GM19043 (cell line): ENCODE data around the gene IL17RE.
A peak's percentile ranks its signal among the peaks of the same experiment; 100 is the strongest.

ENCODE experiments used
- ATAC-seq: cut with Tn5 transposase; IDR thresholded peaks from one replicate; pipeline ENCODE4 v1.9.1; 2021; ENCODE audit warnings: low read depth; ENCODE audit not compliant: unreplicated experiment

Gene IL17RE

GRCh38 chr3:9949115-9949514, 46.5 kb downstream of the IL17RE start:
- ATAC-seq: no peak

GRCh38 chr3:9949626-9950025, 47.0 kb downstream of the IL17RE start:
- ATAC-seq: no peak

- ATAC-seq: no peak
Observed at GRCh38 chr3:9951126-9951525, 48.5 kb downstream of the IL17RE start.

DNA sequence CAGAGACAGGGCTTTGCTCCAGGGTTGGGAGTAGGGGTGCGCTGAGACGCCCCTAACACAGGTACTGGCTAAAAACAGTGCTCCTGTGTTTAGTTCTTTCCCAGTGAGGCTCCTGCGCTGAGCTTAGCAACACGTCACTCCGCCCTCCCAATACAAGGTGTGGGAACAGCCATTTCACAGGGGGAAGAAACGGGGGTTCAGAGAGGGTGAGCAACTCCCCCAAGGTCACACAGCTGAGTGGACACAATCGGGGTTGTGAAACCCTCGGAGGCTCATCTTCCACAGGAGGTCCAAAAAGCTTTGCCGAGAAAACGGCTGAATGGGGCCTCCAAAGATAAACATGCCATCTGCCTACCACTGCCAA, 48.9 kb downstream of the IL17RE start:
- no peak for ATAC-seq

DNA sequence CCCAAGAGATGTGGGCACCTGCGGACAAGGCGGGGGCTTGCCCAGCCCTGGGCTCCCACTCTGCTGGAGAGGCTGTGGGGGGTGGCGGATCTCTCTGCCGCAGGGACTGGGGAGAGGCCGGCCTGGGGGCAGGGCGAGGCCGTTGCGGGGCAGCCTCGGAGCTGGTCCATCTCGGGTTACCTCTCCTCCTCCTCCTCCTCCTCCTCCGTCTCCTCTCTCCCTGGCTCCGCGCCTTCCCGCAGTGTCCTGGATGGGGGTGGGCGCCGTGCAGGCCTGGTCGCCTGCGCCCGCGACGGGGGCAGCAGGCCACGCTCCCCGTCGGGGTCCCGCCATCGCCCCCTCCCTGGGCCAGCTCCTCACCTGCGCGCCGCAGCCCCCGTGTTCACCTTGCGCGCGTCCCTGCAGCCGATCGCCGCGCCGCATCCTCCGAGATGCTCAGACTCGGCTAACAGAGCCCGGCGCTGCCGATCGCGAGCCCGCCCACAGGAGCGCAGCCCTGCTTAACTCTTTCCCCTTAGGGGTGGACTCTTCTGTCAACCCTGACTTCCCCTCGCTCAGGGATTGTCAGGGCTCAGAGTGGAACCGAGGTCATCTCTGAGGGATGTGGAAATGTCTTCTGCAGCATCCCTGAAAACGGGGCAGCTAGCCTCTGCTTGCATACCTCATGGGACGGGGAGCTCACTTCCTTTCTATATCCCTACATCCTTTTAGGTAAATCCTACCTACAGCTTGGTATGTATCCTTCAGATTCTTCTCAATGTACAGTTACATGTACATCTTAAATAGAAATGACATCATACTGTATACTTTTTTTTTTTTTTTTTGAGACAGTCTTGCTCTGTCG, 49.5 kb downstream of the IL17RE start, which contains the start of gene PRRT3:
TSS of gene PRRT3 (minus strand) at position 447 of the 844 bp plus-strand sequence. CDS start 2,293 bp downstream, outside the sequence.
- peak; percentile 77 for ATAC-seq

DNA sequence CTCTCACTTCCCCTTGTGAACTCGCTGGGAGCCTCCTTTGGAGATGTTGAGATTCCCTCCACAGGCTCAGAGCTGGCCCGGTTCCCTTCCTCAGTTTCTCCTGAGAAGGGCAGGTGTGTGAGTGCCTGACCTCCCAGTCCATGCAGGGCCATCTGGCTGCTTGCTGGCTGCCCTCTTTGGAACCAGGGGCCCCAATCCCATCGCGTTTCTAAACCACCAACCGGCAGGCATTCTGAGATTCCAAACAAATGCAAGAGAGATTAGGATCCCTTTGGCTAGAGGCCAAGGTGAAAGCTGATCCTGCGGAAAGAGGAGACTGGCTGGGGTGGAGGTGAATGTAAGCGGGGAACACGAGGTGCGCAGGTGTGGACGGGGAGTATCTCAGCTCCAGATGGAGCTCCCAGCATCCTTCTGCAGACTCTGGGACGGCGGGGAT, 52.4 kb downstream of the IL17RE start:
- ATAC-seq: no peak

DNA sequence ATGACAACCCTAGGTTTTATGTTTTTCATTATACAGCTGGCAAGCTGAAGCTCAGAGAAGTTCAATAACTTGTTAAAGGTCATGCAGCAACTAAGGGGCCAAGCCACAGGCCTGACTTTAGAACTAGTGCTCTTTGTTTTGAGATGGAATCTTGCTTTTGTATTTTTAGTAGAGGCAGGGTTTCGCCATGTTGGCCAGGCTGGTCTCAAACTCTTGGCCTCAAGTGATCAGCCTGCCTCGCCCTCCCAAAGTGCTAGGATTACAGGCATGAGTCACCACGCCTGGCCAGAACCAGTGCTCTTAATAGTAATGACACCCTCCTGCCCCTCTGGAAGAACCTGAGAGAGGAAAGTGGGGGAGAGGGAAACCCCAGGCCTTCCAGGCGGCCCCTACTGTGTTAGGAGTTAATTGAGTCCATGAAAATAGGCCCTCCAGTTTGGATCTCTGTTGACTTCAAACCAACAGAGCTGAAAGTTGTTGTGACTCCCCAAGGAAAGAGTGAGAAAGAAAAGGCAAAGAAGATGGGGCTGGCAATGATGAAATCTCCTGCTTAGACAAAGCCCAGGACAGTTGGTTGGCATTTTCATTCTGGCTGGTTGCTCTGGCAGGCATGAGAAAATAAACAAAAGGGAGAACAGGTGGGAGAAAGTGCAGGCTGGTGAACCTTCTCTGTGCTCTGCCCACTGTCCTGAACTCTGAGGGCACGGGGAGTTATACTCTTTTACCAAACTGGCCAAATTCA, 53.1 kb downstream of the IL17RE start:
- no peak for ATAC-seq

DNA sequence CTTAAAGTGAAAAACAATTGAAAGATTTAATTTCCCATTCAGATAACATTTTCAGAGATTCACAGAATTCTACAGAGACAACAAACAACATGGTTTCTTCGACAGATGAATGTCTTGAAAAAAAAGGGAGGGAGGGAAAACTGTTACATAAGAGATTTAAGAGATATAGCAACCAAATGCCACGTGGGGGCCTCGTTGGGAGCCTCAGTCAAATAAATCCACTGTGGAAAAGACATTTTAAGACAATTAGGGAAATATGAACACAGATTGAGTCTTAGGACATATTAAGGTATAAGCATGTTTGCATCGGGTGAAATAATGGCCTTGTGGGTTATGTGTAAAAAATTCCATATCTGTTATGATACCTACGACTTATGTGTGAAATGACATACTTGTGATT, 54.6 kb downstream of the IL17RE start:
- ATAC-seq: no peak

DNA sequence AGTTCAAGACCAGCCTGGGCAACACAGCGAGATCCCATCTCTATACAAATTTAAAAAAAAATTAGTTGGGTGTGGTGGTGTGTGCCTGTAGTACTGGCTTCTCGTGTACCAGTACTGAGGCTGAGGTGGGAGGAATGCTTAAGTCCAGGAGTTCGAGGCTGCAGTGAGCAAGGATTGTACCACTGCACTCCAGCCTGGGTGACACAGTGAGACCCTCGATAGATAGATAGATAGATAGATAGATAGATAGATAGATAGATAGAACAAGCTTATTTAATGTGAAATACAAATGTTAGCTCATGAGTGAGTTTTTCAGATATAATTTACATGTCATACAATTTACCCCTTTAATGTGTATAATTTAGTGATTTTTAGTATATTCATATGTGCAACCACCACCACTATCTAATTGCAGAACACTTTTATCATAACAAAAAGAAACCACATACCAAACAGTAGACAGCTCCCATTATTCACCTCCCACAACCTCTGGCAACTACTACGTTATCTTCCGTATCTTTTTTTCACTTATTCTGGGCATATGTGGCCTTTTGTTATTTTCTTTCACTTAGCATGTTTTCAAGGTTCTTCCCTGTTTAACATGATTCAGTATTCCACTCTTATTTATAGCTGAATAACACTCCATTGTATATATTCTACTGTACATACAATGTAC, 62.7 kb downstream of the IL17RE start:
- ATAC-seq: no peak
